GM21367 (cell line): ENCODE measurements around the gene USP13.

ENCODE experiments used
- ATAC-seq: cut with Tn5 transposase; IDR thresholded peaks from one replicate; pipeline ENCODE4 v1.9.1; 2021; ENCODE audit not compliant: unreplicated experiment

USP13 gene

GRCh38 chr3:179697736-179698332 lies 45.0 kb downstream of the USP13 start:
- no peak for ATAC-seq

- no peak for ATAC-seq
These were observed 47.9 kb downstream of the USP13 start for GRCh38 chr3:179700716-179701115.

DNA sequence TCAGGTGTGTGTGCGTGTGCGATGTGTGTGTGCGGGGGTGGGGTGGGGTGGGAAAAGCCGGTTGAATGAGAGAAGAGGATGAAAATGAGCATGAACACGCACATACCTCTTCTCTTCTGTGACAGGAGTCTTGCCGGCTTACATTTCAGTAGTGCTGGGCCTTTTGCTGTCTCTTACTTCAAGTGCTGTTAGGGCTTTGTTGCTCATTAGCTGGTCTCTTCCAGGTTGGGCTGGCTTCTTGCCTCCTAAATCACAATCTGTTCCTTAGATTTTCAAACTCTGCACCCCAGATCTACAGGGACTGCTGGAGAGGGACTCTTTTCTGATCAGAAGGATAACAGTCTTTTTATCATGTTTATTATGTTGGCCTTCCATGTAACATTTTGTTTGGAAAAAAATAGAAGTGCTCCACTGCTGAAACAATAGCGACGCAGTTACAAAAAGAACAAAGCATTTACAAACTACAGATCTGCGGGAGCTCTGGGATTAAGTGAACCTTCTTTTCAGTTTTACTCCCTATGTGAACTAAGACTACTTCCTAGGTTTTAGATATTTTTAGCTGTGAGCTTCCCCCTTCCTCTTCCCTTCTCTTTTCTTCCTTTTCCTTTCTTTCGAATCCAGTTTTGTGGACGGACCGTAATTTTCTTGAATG lies 48.5 kb downstream of the USP13 start:
- no peak for ATAC-seq

DNA sequence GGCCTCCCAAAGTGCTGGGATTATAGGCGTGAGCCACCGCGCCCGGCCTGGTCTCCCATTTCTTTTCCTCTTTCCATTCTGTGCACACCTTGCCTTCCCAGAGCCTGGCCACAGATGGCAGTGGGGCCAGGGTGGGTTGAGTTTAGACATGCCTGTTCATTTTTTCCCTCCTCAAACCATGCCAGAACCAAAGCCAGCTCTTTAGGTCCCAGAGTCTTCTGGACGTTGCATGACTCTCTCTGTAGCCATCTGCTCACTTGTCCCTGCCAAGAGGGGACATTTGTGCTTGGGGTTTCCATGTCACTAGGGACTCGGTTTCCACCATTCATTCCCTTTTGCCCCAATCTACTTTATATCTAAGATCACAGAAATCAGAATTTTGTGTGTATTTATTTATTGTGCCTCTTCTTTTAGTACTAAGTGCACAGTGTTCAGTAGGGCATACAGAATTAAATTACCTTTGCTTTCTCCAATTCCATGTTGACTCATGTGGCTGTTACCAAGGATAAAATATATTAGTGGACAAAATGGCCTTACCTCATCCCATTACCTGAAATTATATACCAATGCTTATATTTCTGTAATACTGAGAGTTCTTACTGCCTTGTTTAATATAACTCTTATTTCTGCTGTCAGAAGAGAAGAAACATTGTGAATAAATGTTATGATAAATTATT lies 49.6 kb downstream of the USP13 start:
- no peak for ATAC-seq

DNA sequence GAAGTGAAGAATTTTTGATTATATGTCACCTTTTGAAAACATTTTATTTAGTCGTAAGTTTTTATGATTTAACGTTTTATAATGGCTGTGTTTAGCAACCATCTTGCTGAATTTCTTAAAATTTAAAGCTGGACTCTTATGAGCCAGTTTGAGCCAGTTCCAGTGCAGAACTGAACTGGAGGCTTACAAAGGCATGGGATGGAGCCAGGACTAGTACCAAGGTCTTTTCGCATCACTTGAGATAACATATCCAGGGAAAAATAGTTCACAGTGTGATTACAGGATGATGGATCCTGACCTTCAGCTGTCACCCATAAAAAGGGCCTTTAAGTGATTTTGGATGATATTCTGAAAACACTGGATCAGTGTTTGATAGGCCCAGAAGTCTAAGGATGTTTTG lies 51.0 kb downstream of the USP13 start:
- ATAC-seq, result no peak

- no peak for ATAC-seq
These were observed 53.4 kb downstream of the USP13 start for GRCh38 chr3:179706233-179706632.

DNA sequence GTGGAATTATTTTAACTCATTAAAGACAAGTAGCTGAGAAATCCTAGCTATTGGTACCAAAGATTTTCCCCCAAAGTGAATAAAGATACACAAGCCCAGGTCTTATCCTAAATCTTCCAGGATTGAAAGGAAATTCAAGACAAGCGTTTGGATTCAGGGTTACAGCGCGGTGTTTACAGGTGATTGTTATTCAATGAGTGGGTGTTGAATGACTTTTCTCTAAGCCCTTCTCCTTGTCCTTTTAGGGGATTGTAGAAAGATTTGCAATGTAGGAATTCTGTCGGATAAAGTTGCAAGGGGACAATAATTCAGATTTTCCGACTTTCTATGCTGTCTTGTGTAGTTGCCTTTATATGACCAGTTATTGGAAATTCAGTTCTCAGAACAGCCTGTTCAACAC lies 57.2 kb downstream of the USP13 start:
- no peak for ATAC-seq

DNA sequence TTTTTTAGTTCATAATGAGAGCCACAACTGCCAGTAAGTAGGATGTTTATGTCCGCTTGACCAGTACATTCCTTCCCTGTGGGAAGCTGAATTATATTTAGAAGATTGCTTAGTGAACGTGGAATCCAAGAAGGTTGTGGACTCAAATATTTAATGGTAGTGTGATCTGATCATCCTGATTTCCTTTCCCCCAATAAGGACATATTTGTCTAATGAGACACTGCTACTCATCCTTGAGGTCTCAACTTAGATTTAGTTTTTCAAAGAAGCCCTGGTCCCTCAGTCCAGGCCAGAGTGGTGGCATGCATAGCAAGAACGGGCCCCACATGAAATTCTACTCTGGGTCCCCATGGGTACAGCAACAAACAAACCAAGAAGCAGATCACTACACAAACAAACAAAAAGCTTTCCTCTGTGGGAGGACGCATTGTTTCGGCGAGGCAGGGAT lies 60.8 kb downstream of the USP13 start:
- no peak for ATAC-seq

- ATAC-seq, result no peak
These were observed 62.7 kb downstream of the USP13 start for GRCh38 chr3:179715582-179715981.

GRCh38 chr3:179716226-179716625 lies 63.4 kb downstream of the USP13 start:
- ATAC-seq, result no peak

GRCh38 chr3:179716811-179717210 lies 64.0 kb downstream of the USP13 start:
- ATAC-seq, result no peak

GRCh38 chr3:179717219-179717618 lies 64.4 kb downstream of the USP13 start:
- ATAC-seq, result no peak

DNA sequence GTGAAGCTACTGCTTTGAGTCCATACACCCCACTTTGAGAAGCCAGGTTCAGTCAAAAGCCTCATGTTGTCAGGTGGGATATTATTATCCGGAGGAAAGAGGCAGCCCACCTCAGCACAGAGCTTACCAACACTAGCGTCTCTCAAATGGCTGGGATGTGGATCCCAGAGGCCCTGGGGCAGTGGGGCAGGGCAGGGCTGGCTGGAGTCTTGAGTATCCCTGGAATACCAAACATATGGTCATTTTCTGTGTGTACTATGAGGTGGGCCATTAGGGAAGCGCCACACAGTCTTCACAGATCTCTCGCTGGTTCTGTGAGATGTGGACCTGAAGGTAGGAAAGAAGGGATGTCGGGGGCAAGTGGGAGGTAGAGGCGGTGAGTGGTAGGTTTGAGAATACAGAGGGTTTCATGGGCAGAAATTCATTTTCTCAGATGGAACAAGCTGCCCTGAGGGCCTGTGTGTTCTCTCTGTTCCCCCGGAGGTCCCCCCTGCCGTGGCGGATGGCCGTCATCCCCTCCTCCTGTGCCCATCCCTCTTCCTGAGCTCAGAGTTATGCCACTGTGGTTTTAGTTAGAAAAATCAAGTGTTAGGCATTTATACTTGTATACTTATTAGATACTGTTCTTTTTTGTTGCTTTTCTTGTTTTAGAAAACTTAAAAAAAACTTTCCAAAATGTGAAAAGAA lies 66.4 kb downstream of the USP13 start:
- ATAC-seq, result no peak

DNA sequence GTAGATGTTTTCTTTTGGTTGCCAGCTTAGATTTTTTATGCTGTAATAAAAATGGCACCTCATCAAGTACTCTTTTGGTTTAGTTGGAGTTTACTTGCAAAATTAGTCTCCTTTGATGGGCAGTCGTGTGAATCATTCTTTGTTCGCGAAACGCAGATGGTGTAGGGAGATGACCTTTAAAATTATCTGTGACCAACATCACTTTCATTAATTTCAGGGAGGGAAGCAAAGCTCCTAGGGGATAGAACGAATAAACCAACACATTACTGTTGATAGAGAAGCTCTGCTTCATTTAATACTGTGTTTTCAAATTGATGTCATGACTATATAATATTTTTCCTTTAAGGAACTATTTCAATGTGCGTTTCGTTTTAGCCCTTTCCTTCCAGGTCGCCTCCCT lies 67.4 kb downstream of the USP13 start:
- no peak for ATAC-seq

- no peak for ATAC-seq
These were observed 70.8 kb downstream of the USP13 start for GRCh38 chr3:179723617-179724016.

GRCh38 chr3:179726075-179726699 lies 73.3 kb downstream of the USP13 start:
- ATAC-seq, result no peak

DNA sequence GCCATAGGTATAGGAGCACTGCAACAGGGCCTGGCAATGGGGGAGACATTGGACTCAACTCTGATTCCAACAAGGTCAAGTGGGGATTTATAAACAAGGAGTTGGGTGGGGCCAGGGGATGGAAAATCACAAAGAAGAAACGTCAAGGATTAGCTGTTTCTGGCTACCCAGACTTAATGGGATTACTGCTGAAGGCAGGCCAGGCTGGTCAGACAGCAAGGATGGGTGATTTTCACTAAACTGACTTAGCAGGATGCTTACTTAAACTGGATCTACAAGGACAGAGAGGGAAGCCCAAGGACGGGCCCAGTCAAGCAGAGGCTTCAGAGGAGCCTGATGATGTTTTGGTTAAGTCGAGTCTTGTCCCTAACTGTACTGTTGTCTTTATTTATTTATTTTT lies 76.2 kb downstream of the USP13 start:
- no peak for ATAC-seq

- no peak for ATAC-seq
These were observed 77.1 kb downstream of the USP13 start for GRCh38 chr3:179729981-179730380.

DNA sequence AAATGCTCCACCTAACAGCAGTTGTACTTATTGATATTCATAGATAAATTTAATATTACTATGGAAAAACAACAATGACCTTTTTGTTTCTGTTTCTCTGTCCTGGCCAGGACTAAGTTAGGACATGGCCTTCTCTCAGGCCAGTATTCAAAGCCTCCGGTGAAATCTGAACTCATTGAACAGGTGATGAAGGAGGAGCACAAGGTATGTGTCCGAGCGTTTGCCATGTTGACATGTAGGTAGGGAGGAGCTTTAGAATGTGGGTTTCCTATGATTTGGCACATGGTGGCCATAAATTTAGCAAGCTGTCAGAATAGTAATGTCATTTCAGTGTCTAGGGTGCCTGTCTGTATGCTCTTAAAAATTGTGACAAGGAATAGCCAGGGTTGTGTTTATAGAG lies 77.7 kb downstream of the USP13 start:
- no peak for ATAC-seq

DNA sequence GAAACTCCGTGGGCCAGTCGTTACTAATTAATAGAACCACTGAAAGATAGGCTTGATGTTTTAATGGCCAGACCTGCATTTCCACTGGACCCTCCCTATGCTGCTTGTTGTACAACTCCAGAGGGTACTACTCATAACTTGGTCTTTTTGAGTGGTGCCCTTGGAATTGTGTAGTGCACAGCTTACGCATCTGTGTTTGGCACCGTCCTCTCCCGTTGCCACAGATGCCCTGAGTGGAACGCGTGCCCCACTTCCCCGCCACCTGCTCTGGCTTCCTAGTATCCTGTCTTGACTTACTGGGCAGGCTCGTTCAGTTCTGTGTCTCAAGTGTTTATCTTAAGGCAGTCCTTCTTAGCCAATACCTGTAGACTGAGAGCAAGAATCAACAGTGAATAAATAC lies 78.7 kb downstream of the USP13 start:
- ATAC-seq, result no peak

DNA sequence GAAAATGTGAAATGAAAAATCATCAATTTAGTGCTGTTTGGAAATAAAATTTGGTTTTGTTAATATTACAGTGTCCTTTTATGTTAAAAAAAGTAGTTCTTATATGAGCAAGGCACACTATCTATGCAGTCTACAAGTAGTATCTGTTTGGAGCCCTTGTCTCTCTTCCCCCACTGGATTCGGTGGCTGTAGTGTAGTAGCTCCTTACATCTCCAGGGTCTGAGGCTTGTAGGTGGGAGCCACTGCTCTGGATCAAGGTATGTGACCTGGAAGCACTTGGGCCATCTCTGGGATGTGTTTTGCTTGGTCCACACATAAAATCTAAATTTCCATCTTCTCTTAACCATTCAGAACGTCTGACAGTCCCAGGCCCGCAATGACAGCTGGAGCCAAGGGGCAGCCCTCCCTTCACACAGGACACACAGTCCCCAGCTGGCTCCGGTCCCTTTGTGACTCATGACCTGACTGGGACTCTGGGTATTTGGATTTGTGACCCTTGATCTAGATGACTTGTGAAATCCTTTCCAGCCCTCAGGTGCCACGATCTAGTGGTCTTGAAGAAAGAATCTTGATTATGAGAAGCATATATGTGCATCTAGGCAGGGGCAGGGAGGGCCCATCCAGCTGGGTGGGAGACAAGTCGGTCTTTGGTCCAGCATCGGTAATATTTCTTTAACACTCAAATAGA lies 80.0 kb downstream of the USP13 start:
- ATAC-seq, result no peak
